CD4-positive, alpha-beta T cell treated with Interleukin-4 for 4 hours (primary cell): ENCODE measurements around the gene ANKLE1.
"Not testable (repeated sequence)": the region's sequence is repeated elsewhere in the genome, so short reads cannot be mapped to it uniquely, and the experiment has no call there.

Experiments used
- DNase-seq: peaks from one replicate; pipeline ENCODE4 v3.0.0-alpha.2; 2020

ANKLE1 gene

GRCh38 chr19:17285415-17286135 is 3.9 kb downstream of the ANKLE1 start:
- no peak for DNase-seq

GRCh38 chr19:17286263-17286662 is 4.6 kb downstream of the ANKLE1 start:
- no peak for DNase-seq

GRCh38 chr19:17286752-17287151 is 5.1 kb downstream of the ANKLE1 start:
- no peak for DNase-seq

- DNase-seq, result no peak
These were observed 7.8 kb downstream of the ANKLE1 start for GRCh38 chr19:17289489-17289888.

- DNase-seq, result peak; percentile 81
These were observed 10.8 kb downstream of the ANKLE1 start for GRCh38 chr19:17292301-17293074.

GRCh38 chr19:17293605-17294004 is 11.9 kb downstream of the ANKLE1 start:
- no peak for DNase-seq

- no peak for DNase-seq
These were observed 12.6 kb downstream of the ANKLE1 start for GRCh38 chr19:17294051-17294891.

- DNase-seq, result not testable (repeated sequence)
These were observed 13.8 kb downstream of the ANKLE1 start for GRCh38 chr19:17295551-17295950.

GRCh38 chr19:17296273-17296672 is 14.6 kb downstream of the ANKLE1 start:
- DNase-seq, result no peak

GRCh38 chr19:17296976-17297375 is 15.3 kb downstream of the ANKLE1 start:
- DNase-seq, result no peak

GRCh38 chr19:17300992-17301619 is 19.4 kb downstream of the ANKLE1 start:
- DNase-seq, result no peak

GRCh38 chr19:17302391-17303166 is 20.9 kb downstream of the ANKLE1 start:
- DNase-seq, result no peak

GRCh38 chr19:17303167-17303939 is 21.7 kb downstream of the ANKLE1 start, which contains the start of gene ABHD8:
TSS of gene ABHD8 (minus strand) at chr19:17303425. CDS start at chr19:17301616, 1,809 bp downstream.
- peak; percentile 92 for DNase-seq

GRCh38 chr19:17303940-17304267 is 22.2 kb downstream of the ANKLE1 start:
- DNase-seq, result no peak

- DNase-seq, result no peak
These were observed 22.9 kb downstream of the ANKLE1 start for GRCh38 chr19:17304386-17305215.

GRCh38 chr19:17305216-17305516 is 23.5 kb downstream of the ANKLE1 start:
- no peak for DNase-seq

- DNase-seq, result peak; percentile 99
These were observed 24.0 kb downstream of the ANKLE1 start, which contains the start of gene MRPL34 for GRCh38 chr19:17305517-17306284. TSS of gene MRPL34 (plus strand) at chr19:17305872. CDS start at chr19:17305893, 21 bp downstream.

GRCh38 chr19:17306285-17306714 is 24.6 kb downstream of the ANKLE1 start:
- DNase-seq, result no peak

GRCh38 chr19:17307876-17308377 is 26.2 kb downstream of the ANKLE1 start:
- no peak for DNase-seq
